ENCODE measurements around the gene STPG2.

The STPG2 gene

DNA sequence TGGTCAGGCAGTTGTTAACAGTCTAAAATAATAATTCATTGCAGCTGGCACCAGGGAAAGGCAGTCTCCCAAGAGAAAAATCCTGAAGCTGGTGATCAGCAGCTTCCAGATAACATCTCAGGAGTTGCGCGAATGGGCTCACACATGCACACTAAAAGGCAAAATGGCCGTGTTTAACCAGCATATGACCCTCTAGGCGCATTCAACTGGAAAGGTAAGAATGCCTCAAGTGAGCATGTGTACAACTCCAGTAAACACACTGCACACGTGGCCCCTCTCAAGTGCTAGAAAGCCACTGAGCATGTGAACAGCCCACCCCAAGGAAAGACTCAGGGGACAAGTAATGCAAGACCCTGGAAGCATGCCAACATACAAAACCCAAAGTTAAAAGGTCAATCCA lies 33.1 kb downstream of the STPG2 start:
- TF ChIP-seq POLR2A (IDR thresholded peaks at IDR 0.05; ENCODE audit: extremely low read depth, insufficient read length) = no peak
- H3K4me3 ChIP-seq (ENCODE audit: low read depth, low read length) = no peak overlapping the region
- DNase-seq (ENCODE audit: low read depth) = no peak

DNA sequence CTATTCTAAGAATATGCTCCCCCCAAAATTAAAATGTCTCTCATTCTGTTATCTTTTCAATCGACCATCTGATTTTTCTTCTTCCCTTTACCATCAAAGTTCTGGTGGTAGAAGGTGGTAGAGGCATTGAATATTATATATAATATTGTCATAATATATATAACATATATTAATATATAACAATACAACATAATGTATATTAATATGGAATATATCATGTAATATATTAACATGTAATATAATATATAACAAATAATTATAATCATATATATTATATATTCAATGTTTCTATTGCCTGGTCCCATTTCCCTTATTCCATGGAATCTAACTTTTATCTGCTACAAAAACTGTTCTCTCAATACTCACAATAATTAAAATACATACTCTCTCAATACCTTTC lies 40.6 kb downstream of the STPG2 start:
- TF ChIP-seq POLR2A (IDR thresholded peaks at IDR 0.05; ENCODE audit: extremely low read depth, insufficient read length) (no peak), MAX (IDR thresholded peaks at IDR 0.05; ENCODE audit: low read depth, low read length) (no peak), MYC (IDR thresholded peaks at IDR 0.05; ENCODE audit: low read depth, low read length) (no peak)
- TF ChIP-seq, protein P1, sequence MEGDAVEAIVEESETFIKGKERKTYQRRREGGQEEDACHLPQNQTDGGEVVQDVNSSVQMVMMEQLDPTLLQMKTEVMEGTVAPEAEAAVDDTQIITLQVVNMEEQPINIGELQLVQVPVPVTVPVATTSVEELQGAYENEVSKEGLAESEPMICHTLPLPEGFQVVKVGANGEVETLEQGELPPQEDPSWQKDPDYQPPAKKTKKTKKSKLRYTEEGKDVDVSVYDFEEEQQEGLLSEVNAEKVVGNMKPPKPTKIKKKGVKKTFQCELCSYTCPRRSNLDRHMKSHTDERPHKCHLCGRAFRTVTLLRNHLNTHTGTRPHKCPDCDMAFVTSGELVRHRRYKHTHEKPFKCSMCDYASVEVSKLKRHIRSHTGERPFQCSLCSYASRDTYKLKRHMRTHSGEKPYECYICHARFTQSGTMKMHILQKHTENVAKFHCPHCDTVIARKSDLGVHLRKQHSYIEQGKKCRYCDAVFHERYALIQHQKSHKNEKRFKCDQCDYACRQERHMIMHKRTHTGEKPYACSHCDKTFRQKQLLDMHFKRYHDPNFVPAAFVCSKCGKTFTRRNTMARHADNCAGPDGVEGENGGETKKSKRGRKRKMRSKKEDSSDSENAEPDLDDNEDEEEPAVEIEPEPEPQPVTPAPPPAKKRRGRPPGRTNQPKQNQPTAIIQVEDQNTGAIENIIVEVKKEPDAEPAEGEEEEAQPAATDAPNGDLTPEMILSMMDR (IDR thresholded peaks at IDR 0.05; ENCODE audit: low read depth, low read length) = no peak
- H3K4me3 ChIP-seq (ENCODE audit: low read depth, low read length) = no peak overlapping the region
- no peak for DNase-seq (ENCODE audit: low read depth)

GRCh38 chr4:98101988-98102387 lies 41.3 kb downstream of the STPG2 start:
- DNase-seq (ENCODE audit: low read depth) = no peak
- no peak overlapping the region for H3K4me3 ChIP-seq (ENCODE audit: low read depth, low read length)
- no peak for TF ChIP-seq POLR2A (IDR thresholded peaks at IDR 0.05; ENCODE audit: extremely low read depth, insufficient read length)

DNA sequence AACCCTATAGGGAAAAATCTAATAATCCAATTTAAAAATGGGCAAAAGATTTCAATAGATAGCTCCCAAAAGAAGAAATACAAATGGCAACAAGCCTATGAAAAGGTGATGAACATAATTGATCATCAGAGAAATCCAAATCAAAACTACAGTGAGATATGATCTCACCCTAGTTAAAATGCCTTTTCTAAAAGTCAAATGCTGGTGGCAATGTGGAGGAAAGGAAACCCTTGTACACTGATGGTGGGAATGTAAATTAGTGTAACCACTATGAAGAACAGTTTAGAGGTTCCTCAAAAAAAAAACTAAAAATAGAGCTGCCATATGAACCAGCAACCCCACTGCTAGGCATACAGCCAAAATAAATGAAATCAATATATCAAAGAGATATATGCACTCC lies 44.5 kb downstream of the STPG2 start:
- H3K4me3 ChIP-seq (ENCODE audit: low read depth, low read length) = no peak overlapping the region
- no peak for TF ChIP-seq POLR2A (IDR thresholded peaks at IDR 0.05; ENCODE audit: extremely low read depth, insufficient read length)
- TF ChIP-seq MYC (IDR thresholded peaks at IDR 0.05; ENCODE audit: low read depth, low read length) = no peak
- TF ChIP-seq MAX (IDR thresholded peaks at IDR 0.05; ENCODE audit: low read depth, low read length) = no peak
- TF ChIP-seq, protein P1 (IDR thresholded peaks at IDR 0.05; ENCODE audit: low read depth, low read length) = no peak
- no peak for DNase-seq (ENCODE audit: low read depth)

- TF ChIP-seq, protein P1 (IDR thresholded peaks at IDR 0.05; ENCODE audit: low read depth, low read length) = no peak
- no peak for TF ChIP-seq MYC (IDR thresholded peaks at IDR 0.05; ENCODE audit: low read depth, low read length)
- TF ChIP-seq MAX (IDR thresholded peaks at IDR 0.05; ENCODE audit: low read depth, low read length) = no peak
- TF ChIP-seq POLR2A (IDR thresholded peaks at IDR 0.05; ENCODE audit: extremely low read depth, insufficient read length) = no peak
- DNase-seq (ENCODE audit: low read depth) = no peak
- no peak overlapping the region for H3K4me3 ChIP-seq (ENCODE audit: low read depth, low read length)
Measured at GRCh38 chr4:98094118-98094517, 49.2 kb downstream of the STPG2 start.

GRCh38 chr4:98093662-98094061 lies 49.6 kb downstream of the STPG2 start:
- TF ChIP-seq, protein P1 (IDR thresholded peaks at IDR 0.05; ENCODE audit: low read depth, low read length) = no peak
- TF ChIP-seq POLR2A (IDR thresholded peaks at IDR 0.05; ENCODE audit: extremely low read depth, insufficient read length) = no peak
- TF ChIP-seq MYC (IDR thresholded peaks at IDR 0.05; ENCODE audit: low read depth, low read length) = no peak
- no peak for TF ChIP-seq MAX (IDR thresholded peaks at IDR 0.05; ENCODE audit: low read depth, low read length)
- no peak overlapping the region for H3K4me3 ChIP-seq (ENCODE audit: low read depth, low read length)
- no peak for DNase-seq (ENCODE audit: low read depth)

- no peak overlapping the region for H3K4me3 ChIP-seq (ENCODE audit: low read depth, low read length)
- DNase-seq (ENCODE audit: low read depth) = peak; percentile 32
- TF ChIP-seq, protein P1 (IDR thresholded peaks at IDR 0.05; ENCODE audit: low read depth, low read length) = no peak
- no peak for TF ChIP-seq MAX (IDR thresholded peaks at IDR 0.05; ENCODE audit: low read depth, low read length)
- no peak for TF ChIP-seq MYC (IDR thresholded peaks at IDR 0.05; ENCODE audit: low read depth, low read length)
- TF ChIP-seq POLR2A (IDR thresholded peaks at IDR 0.05; ENCODE audit: extremely low read depth, insufficient read length) = no peak
Measured at GRCh38 chr4:98092833-98093439, 50.3 kb downstream of the STPG2 start.

Measured in NB4 (cell line).